Measurements from ENCODE around the gene RPS27L. TPM values are rescaled to one million over a fixed set of nuclear protein-coding genes. Genes with fewer than 3 reads are reported as not detected.

The RPS27L gene
- total RNA-seq, 4 donors from 2014 or later, result 23.7 to 89.6 (median 43.8) TPM

- no peaks in the 10 kb centered on the region for H3K27me3 ChIP-seq
- peaks cover 0 to 18% (median 0%) of the 10 kb centered on the region in 3 donors for H3K36me3 ChIP-seq
- H3K4me1 ChIP-seq, result peaks cover 0 to 3% (median 0%) of the 10 kb centered on the region in 3 donors
- no peak overlapping the region for H3K27ac ChIP-seq
- H3K4me3 ChIP-seq, result no peak overlapping the region
- DNase-seq, result no peak
- WGBS, 2 donors, result 94 to 97% methylated on average over 2 of the region's 2 CpGs
- no peaks in the 10 kb centered on the region for H3K9me3 ChIP-seq
- intact Hi-C loops (cut with DNase I), result no loop called here
- TF ChIP-seq POLR2A (IDR thresholded peaks at IDR 0.05), result no peak
- TF ChIP-seq, protein P1, sequence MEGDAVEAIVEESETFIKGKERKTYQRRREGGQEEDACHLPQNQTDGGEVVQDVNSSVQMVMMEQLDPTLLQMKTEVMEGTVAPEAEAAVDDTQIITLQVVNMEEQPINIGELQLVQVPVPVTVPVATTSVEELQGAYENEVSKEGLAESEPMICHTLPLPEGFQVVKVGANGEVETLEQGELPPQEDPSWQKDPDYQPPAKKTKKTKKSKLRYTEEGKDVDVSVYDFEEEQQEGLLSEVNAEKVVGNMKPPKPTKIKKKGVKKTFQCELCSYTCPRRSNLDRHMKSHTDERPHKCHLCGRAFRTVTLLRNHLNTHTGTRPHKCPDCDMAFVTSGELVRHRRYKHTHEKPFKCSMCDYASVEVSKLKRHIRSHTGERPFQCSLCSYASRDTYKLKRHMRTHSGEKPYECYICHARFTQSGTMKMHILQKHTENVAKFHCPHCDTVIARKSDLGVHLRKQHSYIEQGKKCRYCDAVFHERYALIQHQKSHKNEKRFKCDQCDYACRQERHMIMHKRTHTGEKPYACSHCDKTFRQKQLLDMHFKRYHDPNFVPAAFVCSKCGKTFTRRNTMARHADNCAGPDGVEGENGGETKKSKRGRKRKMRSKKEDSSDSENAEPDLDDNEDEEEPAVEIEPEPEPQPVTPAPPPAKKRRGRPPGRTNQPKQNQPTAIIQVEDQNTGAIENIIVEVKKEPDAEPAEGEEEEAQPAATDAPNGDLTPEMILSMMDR (IDR thresholded peaks at IDR 0.05), result no peak
These were observed 16.3 kb downstream of the RPS27L start for GRCh38 chr15:63140936-63141335.

DNA sequence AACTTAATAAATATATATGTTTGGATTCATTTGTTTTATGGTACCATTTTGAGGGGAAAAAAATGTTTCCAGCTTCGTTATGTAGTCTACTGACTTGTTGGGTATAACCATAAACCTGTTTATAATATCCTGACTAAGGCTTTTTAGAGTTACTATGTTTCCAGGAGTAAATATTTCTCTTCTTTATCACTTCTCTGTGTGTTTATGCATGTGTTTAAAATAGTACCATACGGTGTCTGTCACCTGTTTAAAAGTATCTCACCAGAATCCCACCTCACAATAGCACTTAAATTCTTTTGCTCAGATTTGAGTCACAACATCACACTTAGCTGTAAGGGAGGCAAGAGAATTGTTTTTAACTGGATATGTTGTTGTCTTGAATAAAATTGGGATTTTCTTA, 20.5 kb downstream of the RPS27L start:
- intact Hi-C loops (cut with DNase I), result no loop called here
- Histone ChIP-seq H3K36me3 (peaks cover 0 to 7% (median 0%) of the 10 kb centered on the region in 3 donors), H3K4me3 (no peak overlapping the region), H3K4me1 (peaks cover 0 to 21% (median 9%) of the 10 kb centered on the region in 3 donors), H3K27me3 (no peaks in the 10 kb centered on the region), H3K27ac (peak overlapping the region in 1 of 4 donors; percentile 38), H3K9me3 (no peaks in the 10 kb centered on the region)
- TF ChIP-seq, protein P1 (IDR thresholded peaks at IDR 0.05), result no peak
- TF ChIP-seq POLR2A (IDR thresholded peaks at IDR 0.05), result no peak
- no peak for DNase-seq
- 88 to 98% methylated on average over 2 of the region's 2 CpGs for WGBS, 2 donors

- intact Hi-C loops (cut with DNase I), result no loop called here
These were observed 21.5 kb downstream of the RPS27L start for GRCh38 chr15:63135804-63136203.

DNA sequence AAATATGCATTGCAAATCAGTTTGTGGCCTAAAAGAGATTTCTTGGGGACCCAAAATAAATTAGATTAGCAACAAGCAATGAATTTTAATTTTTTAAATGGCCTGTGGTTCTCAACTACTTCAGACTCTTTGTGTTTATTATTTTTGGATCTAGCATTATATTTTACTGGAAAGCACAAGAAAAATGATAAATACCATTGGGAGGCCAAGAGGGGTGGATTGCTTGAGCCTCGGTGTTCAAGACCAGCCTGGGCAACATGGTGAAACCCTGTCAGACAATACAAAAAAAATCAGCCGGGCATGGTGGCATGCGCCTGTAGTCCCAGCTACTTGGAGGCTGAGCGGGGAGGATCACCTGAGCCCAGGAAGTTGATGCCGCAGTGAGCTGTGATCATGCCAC, 22.0 kb downstream of the RPS27L start:
- no peaks in the 10 kb centered on the region for H3K27me3 ChIP-seq
- intact Hi-C loops (cut with DNase I), result no loop called here
- H3K4me1 ChIP-seq, result peaks cover 0 to 21% (median 9%) of the 10 kb centered on the region in 3 donors
- peaks cover 0 to 16% (median 0%) of the 10 kb centered on the region in 3 donors for H3K36me3 ChIP-seq
- no peaks in the 10 kb centered on the region for H3K9me3 ChIP-seq
- no peak overlapping the region for H3K4me3 ChIP-seq
- H3K27ac ChIP-seq, result peak overlapping the region; percentile 1 to 49 (median 30)
- no peak for TF ChIP-seq POLR2A (IDR thresholded peaks at IDR 0.05)
- TF ChIP-seq, protein P1 (IDR thresholded peaks at IDR 0.05), result no peak
- WGBS, 2 donors, result 92 to 94% methylated on average over 5 of the region's 5 CpGs
- DNase-seq, result no peak

More at GRCh38 chr15:63135804-63136203, 21.5 kb downstream of the RPS27L start:
- DNase-seq, result no peak
- Histone ChIP-seq H3K27me3 (no peaks in the 10 kb centered on the region), H3K4me3 (no peak overlapping the region), H3K4me1 (peaks cover 0 to 21% (median 9%) of the 10 kb centered on the region in 3 donors), H3K36me3 (peaks cover 0 to 10% (median 0%) of the 10 kb centered on the region in 3 donors), H3K9me3 (no peaks in the 10 kb centered on the region), H3K27ac (peak overlapping the region; percentile 1 to 49 (median 30))
- TF ChIP-seq POLR2A (IDR thresholded peaks at IDR 0.05), result no peak
- TF ChIP-seq, protein P1 (IDR thresholded peaks at IDR 0.05), result no peak
- 30 to 36% methylated on average over 3 of the region's 3 CpGs for WGBS, 2 donors

GRCh38 chr15:63134245-63134985, 22.9 kb downstream of the RPS27L start:
- TF ChIP-seq POLR2A (IDR thresholded peaks at IDR 0.05), result no peak
- TF ChIP-seq, protein P1 (IDR thresholded peaks at IDR 0.05), result no peak
- Histone ChIP-seq H3K27me3 (no peaks in the 10 kb centered on the region), H3K4me1 (peaks cover 0 to 21% (median 9%) of the 10 kb centered on the region in 3 donors), H3K36me3 (peaks cover 0 to 24% (median 0%) of the 10 kb centered on the region in 3 donors), H3K27ac (peak overlapping the region in 2 of 4 donors; percentile 34 to 43), H3K4me3 (no peak overlapping the region), H3K9me3 (no peaks in the 10 kb centered on the region)
- no peak for DNase-seq
- intact Hi-C loops (cut with DNase I), result no loop called here
- 95 to 100% methylated on average over 2 of the region's 2 CpGs for WGBS, 2 donors

Data from esophagus squamous epithelium (tissue), 5 donors.